Measurements from ENCODE around the gene HSD17B8. TPM values are rescaled to one million over a fixed set of nuclear protein-coding genes. Genes with fewer than 3 reads are reported as not detected.

The HSD17B8 gene
- total RNA-seq, 4 donors from 2014 or later: 30.2 to 79.4 (median 40.9) TPM

DNA sequence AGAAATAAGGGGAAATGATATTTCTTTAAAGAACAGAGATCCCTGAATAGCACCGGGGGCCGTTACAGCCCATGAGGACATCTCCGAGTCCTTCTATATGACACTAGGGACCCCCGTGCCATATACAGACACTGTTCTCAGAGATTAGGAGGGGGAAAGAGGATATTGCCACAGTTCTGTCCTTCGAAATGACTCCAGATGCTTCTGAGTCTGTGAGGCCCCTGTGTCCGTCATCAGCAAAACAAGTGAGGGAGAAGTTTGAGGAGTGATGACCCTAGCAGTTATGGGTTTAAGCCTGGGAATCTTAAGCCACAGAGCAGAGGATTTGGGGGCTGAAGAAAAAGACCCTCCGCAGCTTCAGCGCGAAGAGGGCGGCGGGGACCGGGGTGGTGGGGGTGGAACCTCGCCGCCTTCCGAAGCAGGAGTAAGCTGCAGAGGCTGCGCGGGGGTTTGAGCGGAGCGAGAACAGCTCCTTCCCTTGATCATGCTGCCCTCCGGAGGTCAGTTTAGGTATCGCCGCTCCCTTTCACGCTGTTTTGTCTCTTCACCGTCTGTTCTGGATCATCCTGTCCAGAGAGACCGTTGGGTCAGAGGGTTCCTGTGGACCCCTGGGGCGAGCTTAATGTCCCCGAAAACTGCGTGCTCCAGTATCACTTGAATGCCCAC lies 43.7 kb downstream of the HSD17B8 start:
- peaks cover 10 to 16% of the 10 kb centered on the region in 2 donors for H3K4me1 ChIP-seq
- DNase-seq: peak; percentile 86 to 87
- H3K4me3 ChIP-seq (replicated peaks in 1 of 3): peak overlapping the region in 2 of 3 donors; percentile 47 to 48
- H3K9me3 ChIP-seq: no peaks in the 10 kb centered on the region
- peak overlapping the region; percentile 89 to 96 (median 95) for H3K27ac ChIP-seq
- H3K36me3 ChIP-seq: no peaks in the 10 kb centered on the region
- TF ChIP-seq POLR2A (IDR thresholded peaks at IDR 0.05) (no peak), CTCF (IDR thresholded peaks at IDR 0.05) (peak; percentile 95 to 98 (median 98))
- no peaks in the 10 kb centered on the region for H3K27me3 ChIP-seq
- 4 to 8% methylated on average over 16 to 28 of the region's 28 CpGs for WGBS, 2 donors
- intact Hi-C loops (cut with DNase I): loop anchor here (2.0 to 10.0 kb wide), 4 partner anchors 47 to 233 kb away; partner anchors contain the start of genes RXRB and SLC39A7

DNA sequence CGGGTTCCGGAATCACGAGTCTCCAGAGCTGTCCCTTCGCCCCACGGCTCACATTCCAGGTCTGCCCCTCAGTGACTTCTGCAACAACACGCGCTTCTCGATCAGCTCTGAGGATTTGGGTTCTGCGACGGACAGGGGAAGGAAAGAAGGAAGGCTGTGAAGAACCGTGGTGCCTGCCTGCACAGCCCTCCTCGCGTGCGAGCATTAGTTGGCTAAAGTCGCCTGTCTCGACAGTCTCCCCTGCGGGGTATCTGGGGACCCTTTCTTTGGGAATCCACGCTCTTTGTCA lies 44.1 kb downstream of the HSD17B8 start:
- intact Hi-C loops (cut with DNase I): loop anchor here (2.0 to 10.0 kb wide), 4 partner anchors 48 to 234 kb away; partner anchors contain the start of genes RXRB and SLC39A7
- TF ChIP-seq POLR2A (IDR thresholded peaks at IDR 0.05) (no peak), CTCF (IDR thresholded peaks at IDR 0.05) (peak in 1 of 6 experiments; percentile 4)
- DNase-seq: no peak
- H3K27ac ChIP-seq: peak overlapping the region; percentile 89 to 96 (median 95)
- H3K27me3 ChIP-seq: no peaks in the 10 kb centered on the region
- 0 to 2% methylated on average over 8 to 18 of the region's 18 CpGs for WGBS, 2 donors
- H3K4me3 ChIP-seq (replicated peaks in 1 of 3): peak overlapping the region in 2 of 3 donors; percentile 47 to 48
- peaks cover 10 to 16% of the 10 kb centered on the region in 2 donors for H3K4me1 ChIP-seq
- H3K9me3 ChIP-seq: no peaks in the 10 kb centered on the region
- no peaks in the 10 kb centered on the region for H3K36me3 ChIP-seq

GRCh38 chr6:33248932-33249731 lies 44.7 kb downstream of the HSD17B8 start:
- Histone ChIP-seq H3K9me3 (no peaks in the 10 kb centered on the region), H3K27ac (peak overlapping the region; percentile 89 to 96 (median 95)), H3K36me3 (no peaks in the 10 kb centered on the region), H3K27me3 (no peaks in the 10 kb centered on the region), H3K4me3 (replicated peaks in 1 of 3) (peak overlapping the region in 2 of 3 donors; percentile 47 to 48), H3K4me1 (peaks cover 10 to 16% of the 10 kb centered on the region in 2 donors)
- intact Hi-C loops (cut with DNase I): loop anchor here (2.0 to 10.0 kb wide), 4 partner anchors 48 to 234 kb away; partner anchors contain the start of genes RXRB and SLC39A7
- TF ChIP-seq POLR2A (IDR thresholded peaks at IDR 0.05): peak; percentile 24 to 81
- TF ChIP-seq CTCF (IDR thresholded peaks at IDR 0.05): peak in 2 of 6 experiments; percentile 3 to 9
- peak; percentile 98 for DNase-seq
- 0 to 1% methylated on average over 22 to 33 of the region's 58 CpGs for WGBS, 2 donors

GRCh38 chr6:33249732-33250630 lies 45.5 kb downstream of the HSD17B8 start:
- Histone ChIP-seq H3K27ac (peak overlapping the region; percentile 86 to 96 (median 94)), H3K4me3 (replicated peaks in 1 of 3) (peak overlapping the region in 2 of 3 donors; percentile 41 to 48), H3K4me1 (peaks cover 10 to 16% of the 10 kb centered on the region in 2 donors), H3K27me3 (no peaks in the 10 kb centered on the region), H3K36me3 (no peaks in the 10 kb centered on the region), H3K9me3 (no peaks in the 10 kb centered on the region)
- no peak for TF ChIP-seq CTCF (IDR thresholded peaks at IDR 0.05)
- no peak for TF ChIP-seq POLR2A (IDR thresholded peaks at IDR 0.05)
- peak; percentile 3 to 5 for DNase-seq
- intact Hi-C loops (cut with DNase I): loop anchor here (2.0 to 10.0 kb wide), 4 partner anchors 49 to 235 kb away; partner anchors contain the start of genes RXRB and SLC39A7
- 26 to 45% methylated on average over 5 to 15 of the region's 15 CpGs for WGBS, 2 donors
